Measurements from ENCODE around the gene ERVH48-1.
A peak's percentile ranks its signal among the peaks of the same experiment; 100 is the strongest.
"Not testable (repeated sequence)": the region's sequence is repeated elsewhere in the genome, so short reads cannot be mapped to it uniquely, and the experiment has no call there.

The ERVH48-1 gene

DNA sequence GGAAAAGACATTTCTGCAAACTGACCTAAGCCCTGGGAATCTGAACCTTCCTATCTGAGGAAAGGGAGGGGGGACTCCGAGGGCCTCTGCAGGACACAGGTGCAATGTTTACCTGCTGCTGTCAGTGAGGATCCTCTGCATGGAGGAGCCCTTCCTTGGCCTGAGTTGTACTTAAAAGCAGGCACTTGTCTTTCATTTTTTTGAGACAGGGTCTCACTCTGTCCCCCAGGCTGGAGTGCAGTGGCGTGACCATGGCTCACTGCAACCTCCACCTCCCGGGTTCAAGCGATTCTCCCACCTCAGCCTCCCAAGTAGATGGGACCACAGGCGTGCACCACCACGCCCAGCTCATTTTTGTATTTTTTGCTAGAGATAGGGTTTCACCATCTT is 13.2 kb upstream of the ERVH48-1 start:
- DNase-seq, result not testable (repeated sequence)

DNA sequence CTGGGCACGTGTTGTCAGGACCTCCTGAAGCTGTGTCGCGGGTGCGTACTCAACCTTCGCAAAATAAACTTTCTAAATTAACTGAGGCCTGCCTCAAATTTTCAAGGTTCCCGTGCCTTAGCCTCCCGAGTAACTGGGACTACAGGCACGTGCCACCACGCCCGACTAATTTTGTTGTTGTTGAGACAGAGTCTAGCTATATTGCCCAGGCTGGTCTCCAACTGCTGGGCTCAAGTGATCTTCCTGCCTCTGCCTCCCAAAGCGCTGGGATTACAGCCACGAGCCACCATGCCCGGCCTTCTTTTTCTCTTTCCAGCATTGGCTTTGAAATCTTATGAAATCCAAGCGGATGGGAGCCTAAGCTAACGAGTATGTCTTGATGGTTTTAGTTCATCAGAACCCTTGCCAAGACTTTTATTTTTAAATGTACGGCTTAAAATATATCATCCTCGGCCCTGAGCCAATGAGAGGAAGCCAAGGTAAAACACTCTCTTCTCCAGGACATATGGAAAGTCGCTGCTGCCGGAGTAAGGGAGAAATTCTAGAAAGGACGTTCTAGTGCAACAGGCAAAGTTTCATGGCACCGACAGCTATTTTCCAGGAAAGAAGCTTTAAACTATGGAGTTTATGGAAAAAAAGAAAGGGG is 12.7 kb upstream of the ERVH48-1 start:
- no peak for DNase-seq

DNA sequence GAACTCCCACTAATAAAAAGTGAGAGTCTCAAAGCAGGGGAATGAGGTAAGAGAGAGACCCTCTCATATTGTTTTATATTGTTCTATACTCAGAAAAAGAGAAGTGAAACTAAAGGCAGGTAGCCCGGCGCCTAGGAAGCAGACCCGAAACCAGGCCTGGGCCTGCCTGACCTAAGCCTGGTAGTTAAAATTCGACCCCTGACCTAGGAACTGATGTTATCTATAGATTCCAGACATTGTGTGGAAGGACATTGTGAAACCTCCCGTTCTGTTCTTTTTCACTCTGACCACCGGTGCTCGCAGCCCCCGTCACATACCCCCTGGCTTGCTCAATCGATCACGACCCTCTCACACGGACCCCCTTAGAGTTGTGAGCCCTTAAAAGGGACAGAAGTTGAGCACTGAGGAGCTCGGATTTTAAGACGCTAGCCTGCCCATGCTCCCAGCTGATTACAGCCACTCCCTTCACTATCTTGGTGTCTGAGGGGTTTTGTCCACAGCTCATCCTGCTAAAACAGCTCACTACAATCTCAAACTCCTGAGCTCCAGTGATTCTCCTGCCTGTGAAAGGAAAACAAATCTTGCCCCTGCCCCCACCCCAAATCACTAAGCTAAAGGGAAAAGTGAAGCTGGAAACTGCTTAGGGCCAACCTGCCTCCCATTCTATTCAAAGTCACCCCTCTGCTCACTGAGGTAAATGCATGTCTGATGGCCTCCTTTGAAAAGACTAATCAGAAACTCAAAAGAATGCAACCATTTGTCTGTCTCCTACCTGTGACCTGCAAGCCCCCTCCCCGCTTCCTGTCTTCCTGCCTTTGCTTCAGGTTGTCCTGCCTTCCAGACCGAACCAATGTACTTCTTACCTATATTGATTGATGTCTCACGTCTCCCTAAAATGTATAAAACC is 11.9 kb upstream of the ERVH48-1 start:
- DNase-seq, result not testable (repeated sequence)

DNA sequence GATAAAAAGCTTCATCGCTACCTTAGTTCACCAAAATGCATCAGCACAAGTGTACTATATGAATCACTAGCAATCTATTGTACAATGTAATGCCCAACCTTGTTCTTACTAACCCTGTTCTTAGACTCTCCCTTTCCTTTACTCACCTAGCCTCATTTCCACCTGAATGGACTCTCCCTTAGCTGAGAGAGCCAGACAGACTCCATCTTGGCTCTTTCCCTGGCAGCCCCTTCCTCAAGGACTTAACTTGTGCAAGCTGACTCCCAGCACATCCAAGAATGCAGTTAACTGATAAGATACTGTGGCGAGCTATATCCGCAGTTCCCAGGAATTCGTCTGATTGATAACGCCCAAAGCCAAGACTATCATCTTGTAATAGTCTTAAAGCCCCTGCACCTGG is 10.9 kb upstream of the ERVH48-1 start:
- not testable (repeated sequence) for DNase-seq

DNA sequence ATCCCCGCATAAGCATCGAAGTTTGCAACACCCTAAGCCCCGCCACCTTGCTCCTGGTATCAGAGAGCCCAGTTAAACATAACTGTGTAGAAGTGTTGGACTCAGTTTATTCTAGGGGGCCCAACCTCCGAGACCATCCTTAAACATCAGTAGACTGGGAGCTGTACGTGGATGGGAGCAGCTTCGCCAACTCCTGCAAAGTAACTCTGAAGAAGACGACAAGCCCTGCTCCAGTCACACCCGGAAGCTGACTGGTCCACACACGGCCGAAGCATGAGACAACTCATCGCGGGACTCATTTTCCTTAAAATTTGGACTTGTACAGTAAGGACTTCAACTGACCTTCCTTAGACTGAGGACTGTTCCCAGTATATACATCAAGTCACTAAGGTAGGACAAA is 8.5 kb upstream of the ERVH48-1 start:
- DNase-seq, result not testable (repeated sequence)

DNA sequence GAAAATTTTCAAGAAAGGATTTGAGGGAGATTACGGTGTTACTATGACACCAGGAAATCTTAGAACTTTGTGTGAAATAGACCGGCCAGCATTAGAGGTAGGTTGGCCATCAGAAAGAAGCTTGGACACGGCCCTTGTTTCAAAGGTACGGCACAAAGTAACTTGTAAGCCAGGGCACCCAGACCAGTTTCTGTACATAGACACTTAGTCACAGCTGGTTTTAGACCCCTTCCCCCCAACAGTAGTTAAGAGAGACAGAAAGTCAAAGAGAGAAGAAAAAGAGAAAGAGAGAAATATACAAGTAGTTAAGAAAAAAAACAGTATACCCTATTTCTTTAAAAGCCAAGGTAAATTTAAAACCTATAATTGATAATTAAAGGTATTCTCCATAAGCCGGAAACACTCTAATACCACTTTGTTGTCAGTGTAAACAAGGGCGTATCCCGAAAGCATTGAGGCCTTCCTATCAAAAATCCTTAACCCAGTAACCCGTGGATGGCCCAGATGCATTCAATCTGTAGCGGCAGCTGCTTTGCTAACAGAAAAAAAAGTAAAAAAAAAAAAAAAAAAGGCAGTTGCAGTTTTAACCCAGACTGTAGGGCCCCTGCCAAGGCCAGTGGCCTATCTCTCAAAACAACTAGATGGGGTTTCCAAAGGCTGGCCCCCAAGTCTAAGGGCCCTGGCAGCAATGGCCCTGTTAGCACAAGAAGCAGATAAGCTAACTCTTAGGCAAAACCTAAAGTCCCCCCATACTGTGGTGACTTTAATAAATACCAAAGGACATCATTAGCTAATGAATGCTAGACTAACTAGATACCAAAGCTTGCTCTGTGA is 7.9 kb upstream of the ERVH48-1 start:
- not testable (repeated sequence) for DNase-seq

DNA sequence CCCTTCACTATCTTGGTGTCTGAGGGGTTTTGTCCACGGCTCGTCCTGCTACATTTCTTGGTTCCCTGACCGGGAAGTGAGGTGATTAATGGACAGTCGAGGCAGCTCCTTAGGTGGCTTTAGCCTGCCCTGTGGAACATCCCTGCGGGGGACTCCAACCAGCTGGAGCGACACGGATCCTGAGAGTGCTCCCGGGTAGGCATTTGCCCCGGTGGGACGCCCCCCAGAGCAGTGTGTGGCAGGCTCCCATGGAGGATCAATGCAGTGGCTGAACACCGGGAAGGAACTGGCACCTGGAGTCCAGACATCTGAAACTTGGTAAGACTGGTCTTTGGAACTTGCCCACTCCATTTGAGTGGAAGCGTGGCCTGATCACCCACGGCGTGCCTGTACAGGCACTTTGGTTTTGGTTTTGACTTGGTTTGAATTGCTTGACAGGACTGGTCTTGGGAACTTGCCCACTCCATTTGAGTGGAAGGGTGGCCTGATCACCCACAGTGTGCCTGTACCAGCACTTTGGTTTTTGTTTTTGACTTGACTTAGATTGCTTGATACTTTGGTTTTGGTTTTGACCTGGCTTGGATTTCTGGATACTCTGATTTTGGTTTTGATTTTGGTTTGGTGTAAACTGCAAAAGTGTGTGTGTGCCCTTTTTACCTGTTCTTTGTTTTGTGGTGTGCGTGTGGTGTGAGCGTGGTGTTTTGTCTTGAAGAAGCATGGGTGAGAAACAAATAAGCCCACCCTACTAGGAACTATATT is 7.1 kb upstream of the ERVH48-1 start:
- DNase-seq, result not testable (repeated sequence)

DNA sequence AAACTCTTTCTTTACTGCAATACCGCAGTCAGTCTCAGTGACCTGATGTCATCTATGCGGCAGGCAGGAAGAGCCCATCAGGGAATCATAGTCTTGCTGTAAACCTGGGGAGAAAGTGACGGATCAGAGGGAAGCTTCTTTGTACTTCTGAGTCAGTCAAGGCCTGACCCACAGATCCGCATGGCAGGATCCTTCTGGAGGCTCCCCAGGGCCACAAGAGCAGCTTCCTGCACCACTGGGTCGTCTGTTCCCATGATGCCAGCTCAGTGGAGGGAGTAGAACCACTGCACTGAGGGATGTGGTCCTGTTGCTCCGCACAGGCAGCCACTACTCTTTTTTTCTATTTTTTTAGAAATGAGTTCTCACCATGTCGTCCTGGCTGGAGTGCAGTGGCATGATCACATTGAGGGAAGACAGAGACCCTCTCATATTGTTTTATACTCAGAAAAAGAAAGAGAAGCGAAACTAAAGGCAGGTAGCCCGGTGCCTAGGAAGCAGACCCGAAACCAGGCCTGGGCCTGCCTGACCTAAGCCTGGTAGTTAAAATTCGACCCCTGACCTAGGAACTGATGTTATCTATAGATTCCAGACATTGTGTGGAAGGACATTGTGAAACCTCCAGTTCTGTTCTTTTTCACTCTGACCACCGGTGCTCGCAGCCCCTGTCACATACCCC is 6.3 kb upstream of the ERVH48-1 start:
- DNase-seq, result no peak

DNA sequence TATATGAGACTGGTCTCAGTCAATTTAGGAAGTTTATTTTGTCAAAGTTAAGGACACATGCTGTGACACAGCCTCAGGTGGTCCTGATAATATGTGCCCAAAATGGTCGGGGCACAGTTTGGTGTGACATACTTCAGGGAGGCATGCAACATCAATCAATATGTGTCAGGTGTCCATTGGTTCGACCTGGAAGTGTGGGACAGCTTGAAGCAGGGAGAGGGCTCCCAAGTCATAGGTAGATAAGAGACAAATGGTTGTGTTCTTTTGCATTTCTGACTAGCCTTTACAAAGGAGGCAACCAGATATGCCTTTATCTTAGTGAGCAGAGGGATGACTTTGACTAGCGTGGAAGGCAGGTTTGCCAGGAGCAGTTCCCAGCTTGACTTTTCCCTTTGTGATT is 4.5 kb upstream of the ERVH48-1 start:
- DNase-seq, result no peak

DNA sequence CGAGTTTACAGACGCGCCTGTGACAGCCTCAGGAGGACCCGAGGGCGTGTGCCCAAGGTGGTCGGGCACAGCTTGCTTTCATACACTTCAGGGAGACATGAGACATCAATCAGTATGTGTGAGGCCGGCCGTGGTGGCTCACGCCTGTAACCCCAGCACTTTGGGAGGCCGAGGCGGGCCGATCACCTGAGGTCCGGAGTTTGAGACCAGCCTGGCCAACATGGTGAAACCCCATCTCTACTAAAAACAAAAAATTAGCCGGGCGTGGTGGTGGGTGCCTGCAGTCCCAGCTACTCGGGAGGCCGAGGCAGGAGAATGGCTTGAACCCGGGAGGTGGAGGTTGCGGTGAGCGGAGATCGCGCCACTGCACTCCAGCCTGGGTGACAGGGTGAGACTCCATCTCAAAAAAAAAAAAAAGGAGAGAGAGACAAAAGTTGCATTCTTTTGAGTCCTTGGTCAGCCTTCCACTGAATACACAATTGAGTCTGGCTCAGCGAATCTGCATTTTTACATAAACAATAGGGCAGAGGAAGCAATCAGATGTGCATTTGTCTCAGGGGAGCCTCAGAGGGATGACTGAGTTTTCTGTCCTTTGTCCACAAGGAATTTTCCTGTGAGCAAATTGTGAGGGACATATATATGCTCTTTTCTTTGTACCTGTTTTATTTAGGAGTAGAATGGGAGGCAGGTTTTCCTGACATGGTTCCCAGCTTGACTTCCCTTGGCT is 2.2 kb upstream of the ERVH48-1 start:
- not testable (repeated sequence) for DNase-seq

DNA sequence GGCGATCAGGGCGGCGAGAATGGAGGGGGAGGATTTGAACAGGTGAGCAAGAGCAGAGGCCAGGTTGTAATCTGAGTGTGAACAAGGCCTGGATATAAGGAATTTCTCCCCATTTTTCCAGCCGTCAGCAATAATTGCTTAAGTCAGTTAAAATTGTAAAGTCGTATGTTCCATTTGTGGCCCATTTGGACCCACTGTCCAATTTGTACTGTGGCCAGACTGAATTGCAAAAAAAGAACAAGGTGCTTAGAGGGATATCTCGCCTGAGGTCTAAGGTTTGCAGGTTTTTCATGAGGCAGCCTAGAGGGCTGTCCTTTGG is 1.0 kb downstream of the ERVH48-1 start:
- no peak for DNase-seq

DNA sequence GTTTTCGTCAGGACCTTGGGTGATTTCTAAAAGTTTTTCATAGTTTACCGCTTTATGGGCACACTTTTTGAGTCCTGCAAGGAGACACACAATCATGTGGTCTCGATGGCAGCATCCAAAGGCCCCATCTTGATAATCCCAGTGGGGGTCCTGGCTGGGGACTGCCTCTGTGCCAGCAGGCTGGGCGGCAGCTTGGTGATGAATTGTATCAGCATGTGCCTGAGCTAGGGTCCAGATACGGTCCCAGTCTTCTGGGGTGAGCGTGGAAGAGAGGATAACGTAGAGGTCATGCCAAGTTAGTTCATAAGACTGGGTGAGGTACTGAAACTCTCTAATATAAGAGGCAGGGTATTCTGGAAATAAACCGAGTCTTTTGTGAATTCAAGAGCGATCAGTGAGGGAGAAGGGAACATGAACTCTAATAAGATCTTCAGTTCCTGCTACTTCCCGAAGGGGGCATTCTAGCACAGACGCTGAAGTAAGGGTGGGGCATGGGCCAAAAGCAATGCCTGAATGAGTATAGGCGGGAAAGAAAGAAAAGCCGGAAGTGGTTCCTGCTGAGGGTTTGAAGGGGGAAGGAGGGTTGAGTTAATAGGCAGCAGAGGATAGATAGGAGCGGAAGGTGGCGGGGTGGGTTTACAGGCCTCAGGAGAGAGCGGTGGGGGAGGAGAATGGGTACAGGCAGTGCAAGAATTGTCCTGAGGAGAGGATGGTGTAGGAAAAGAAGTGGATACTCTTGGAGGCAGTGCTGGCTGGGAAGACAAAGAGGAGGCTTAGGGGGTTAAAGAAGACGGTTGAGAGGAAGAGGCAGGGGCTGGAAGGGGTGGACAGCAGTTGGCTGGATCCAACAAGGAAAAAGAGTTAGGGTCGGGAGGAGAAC is 1.6 kb downstream of the ERVH48-1 start:
- DNase-seq, result peak; percentile 77

DNA sequence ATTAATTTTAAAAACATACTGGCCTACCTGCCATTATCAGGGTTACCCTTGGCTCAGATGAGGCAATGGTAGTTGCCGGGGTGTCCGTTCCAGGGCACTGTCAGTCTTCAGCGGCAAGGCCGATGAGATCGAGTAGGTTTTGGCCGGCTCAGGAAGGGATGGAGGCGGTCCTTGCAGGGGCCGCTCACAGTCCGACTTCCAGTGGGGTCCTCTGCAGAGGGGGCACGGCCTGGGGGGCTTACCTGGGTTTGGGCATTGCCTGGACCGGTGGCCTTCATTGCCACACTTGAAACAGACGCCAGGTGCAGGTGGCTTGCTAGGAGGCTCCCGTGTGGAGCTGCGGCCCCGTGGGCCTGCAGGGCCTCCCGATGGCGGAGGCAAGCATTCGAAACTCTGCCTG is 2.5 kb downstream of the ERVH48-1 start:
- DNase-seq, result no peak

DNA sequence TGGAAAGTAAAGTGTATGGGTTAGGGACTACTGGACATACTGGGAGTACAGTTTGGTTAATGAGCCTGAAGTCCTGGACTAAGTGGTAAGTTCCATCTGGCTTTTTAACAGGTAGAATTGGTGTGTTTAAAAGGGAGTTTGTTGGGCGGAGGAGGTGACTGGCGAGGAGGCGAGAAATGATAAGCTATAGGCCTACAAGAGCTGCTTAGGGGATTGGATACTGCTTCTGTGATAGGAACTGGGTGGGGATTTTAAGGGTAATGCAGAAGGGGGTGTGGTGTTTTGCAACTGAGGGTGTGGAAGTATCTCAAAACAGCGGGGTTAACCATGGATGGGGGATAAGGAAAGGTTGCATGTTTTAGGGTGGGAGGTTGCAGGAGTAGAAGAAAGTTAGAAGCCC is 3.5 kb downstream of the ERVH48-1 start:
- no peak for DNase-seq

DNA sequence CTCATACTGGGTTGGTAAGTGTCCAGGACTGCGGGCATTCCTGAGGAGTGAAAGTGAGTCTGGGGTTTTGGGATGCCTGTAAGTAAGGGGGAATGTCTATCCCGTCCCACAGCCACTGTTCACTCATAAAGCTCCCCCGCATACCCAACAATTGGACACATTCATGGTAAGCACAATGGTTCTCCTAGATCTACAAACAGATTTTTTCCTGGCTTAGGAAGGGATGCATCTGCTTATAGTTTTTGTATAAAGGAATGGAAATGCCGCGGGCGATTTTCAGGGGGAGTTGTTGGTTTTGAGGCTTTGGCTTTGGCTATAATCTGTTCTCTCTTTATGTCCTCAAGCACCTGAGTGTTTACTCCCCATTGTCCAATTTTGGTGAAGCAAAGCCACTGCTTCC is 7.1 kb downstream of the ERVH48-1 start:
- DNase-seq, result no peak

DNA sequence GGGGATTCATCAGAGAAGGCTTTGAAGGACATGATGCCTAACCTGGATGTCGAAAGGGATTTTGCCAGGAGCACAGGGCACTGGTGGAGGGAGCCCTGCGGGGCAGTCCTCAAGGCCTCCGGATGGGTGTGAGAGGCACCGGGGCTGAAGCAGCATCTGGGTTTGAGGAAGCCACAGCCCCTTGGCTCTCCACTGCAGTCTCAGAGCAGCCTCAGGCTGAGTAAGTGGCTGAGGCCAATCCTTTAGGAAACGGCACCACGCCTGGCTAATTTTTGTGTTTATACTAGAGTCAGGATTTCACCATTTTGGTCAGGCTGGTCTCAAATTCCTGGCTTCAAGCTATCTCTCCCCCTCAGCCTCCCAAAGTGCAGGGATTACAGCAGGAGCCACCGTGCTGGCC is 12.0 kb downstream of the ERVH48-1 start:
- no peak for DNase-seq

DNA sequence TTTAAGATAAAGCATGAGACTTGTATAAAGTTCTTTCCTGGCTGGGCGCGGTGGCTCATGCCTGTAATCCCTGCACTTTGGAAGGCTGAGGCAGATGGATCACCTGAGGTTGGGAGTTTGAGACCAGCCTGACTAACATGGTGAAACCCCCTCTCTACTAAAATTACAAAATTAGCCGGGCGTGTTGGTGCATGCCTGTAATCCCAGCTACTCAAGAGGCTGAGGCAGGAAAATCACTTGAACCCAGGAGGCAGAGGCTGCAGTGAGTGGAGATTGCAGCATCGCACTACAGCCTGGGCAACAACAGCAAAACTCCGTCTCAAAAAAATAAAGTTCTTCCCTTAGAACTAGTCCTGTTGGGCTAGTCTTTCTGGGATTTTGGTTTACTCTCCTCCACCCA is 13.5 kb downstream of the ERVH48-1 start:
- not testable (repeated sequence) for DNase-seq

DNA sequence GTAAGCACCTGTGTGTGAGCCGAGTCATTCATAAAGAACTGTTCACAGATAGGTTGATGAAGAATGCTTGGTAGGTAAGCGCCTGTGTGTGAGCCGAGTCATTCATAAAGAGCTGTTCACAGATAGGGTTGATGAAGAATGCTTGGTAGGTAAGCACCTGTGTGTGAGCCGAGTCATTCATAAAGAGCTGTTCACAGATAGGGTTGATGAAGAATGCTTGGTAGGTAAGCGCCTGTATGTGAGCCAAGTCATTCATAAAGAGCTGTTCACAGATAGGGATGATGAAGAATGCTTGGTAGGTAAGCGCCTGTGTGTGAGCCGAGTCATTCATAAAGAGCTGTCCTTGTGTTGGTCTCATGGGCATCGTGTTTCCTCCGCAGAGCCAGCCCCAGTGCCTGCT is 16.9 kb downstream of the ERVH48-1 start:
- not testable (repeated sequence) for DNase-seq

DNA sequence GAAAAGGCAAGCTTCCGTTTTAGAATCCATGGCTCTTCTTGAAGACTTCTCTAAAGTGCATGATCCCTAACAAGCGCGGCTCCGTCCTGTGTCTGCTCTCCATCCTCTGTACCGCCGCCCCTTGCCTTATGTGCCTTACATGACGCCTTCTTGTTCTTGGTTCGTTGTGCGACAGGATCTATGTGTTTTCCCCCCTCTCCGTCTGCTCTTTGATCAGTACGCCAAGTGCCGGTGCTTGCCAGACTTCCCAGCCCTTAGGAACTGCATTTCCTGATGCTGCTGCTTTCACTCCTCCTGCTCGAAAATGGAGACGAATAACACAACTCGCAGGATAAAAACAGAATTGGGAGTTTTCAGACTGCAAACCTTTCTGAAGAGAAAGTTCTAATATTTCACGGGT is 19.2 kb downstream of the ERVH48-1 start:
- DNase-seq, result no peak

DNA sequence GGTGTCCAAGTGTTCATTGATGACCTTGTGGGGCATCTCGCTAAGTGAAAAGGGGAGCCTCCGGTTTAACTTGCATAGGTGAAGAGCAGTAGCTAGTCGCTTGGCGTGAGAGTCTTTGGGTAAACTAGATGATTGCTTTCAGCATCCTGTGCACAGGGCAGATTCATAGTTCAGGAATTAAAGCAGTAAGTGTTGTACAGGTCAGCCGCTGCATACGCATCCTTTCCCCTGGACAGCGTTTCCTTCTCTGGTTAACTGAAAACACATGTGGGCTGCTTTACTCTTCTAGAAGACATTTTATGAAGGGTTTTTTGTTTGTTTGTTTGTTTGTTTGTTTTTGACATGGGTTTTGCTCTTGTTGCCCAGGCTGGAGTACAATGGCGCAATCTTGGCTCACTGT is 20.2 kb downstream of the ERVH48-1 start:
- DNase-seq, result no peak

DNA sequence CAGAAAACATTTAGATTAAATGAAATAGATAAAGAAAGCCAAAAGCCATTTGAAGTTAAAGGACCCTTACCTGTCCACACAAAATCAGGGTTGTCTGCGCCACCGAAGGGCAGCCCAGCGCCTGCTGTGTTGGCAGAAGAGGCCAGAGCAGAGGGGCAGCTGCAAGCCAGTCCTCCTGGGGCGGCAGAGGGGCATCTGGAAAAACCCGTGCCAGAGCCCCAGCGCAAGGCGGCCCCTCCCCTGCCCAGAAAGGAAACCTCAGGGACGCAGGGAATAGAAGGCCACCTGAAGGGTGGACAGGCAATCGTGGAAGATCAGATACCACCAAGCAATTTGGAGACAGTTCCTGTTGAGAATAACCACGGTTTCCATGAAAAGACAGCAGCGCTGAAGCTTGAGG is 21.6 kb downstream of the ERVH48-1 start:
- no peak for DNase-seq

All from CD4-positive, alpha-beta T cell treated with Interleukin-12 subunit alpha and Interleukin-12 subunit beta, for 1 hour (primary cell).